ENCODE results near the gene RGS6. TPM values are rescaled to one million over a fixed set of nuclear protein-coding genes. Genes with fewer than 3 reads are reported as not detected.

Gene RGS6
- polyA plus RNA-seq, 3 donors, result not detected

GRCh38 chr14:72573725-72574417 is 641.6 kb downstream of the RGS6 start:
- intact Hi-C loops (cut with micrococcal nuclease), result no loop called here
- Histone ChIP-seq H3K36me3 (replicated peaks in 1 of 2; ENCODE audit: control insufficient read depth in 1 of 2, insufficient read depth in 2 of 2, low read length in 2 of 2) (no peaks in the 10 kb centered on the region), H3K27ac (ENCODE audit: low read depth in 1 of 2, low read length in 2 of 2) (no peak overlapping the region), H3K4me3 (replicated peaks in 1 of 3; ENCODE audit: low read depth in 2 of 3, low read length in 3 of 3) (no peak overlapping the region), H3K9me3 (replicated peaks in 1 of 2; ENCODE audit: control insufficient read depth in 1 of 2, insufficient read depth in 1 of 2, low read length in 2 of 2) (no peaks in the 10 kb centered on the region), H3K4me2 (replicated peaks; ENCODE audit: extremely low read depth, low read length, poor library complexity, severe bottlenecking) (no peak overlapping the region), H3K9ac (ENCODE audit: insufficient read depth, low read length, poor library complexity, severe bottlenecking) (no peak overlapping the region), H3K79me2 (ENCODE audit: insufficient read depth, low read length) (no peaks in the 10 kb centered on the region), H4K20me1 (ENCODE audit: insufficient read depth, low read length) (no peaks in the 10 kb centered on the region), H3K4me1 (ENCODE audit: control insufficient read depth in 1 of 2, insufficient read depth in 2 of 2, low read length in 2 of 2) (no peaks in the 10 kb centered on the region), H3K27me3 (ENCODE audit: control insufficient read depth in 2 of 2, insufficient read depth in 2 of 2, low read length in 2 of 2) (peaks cover 7 to 9% of the 10 kb centered on the region in 2 donors), H2AFZ (ENCODE audit: insufficient read depth, low read depth, low read length, poor library complexity, severe bottlenecking) (no peak overlapping the region)
- no peaks in the 10 kb centered on the region for H3K36me3 Mint-ChIP-seq
- no peaks in the 10 kb centered on the region for H3K9me3 Mint-ChIP-seq
- H3K27me3 Mint-ChIP-seq (ENCODE audit: low read depth in 3 of 3), result peaks cover 13 to 37% (median 26%) of the 10 kb centered on the region in 3 donors
- TF ChIP-seq, protein P1, sequence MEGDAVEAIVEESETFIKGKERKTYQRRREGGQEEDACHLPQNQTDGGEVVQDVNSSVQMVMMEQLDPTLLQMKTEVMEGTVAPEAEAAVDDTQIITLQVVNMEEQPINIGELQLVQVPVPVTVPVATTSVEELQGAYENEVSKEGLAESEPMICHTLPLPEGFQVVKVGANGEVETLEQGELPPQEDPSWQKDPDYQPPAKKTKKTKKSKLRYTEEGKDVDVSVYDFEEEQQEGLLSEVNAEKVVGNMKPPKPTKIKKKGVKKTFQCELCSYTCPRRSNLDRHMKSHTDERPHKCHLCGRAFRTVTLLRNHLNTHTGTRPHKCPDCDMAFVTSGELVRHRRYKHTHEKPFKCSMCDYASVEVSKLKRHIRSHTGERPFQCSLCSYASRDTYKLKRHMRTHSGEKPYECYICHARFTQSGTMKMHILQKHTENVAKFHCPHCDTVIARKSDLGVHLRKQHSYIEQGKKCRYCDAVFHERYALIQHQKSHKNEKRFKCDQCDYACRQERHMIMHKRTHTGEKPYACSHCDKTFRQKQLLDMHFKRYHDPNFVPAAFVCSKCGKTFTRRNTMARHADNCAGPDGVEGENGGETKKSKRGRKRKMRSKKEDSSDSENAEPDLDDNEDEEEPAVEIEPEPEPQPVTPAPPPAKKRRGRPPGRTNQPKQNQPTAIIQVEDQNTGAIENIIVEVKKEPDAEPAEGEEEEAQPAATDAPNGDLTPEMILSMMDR (IDR thresholded peaks at IDR 0.05), result no peak
- no peak overlapping the region for H3K4me3 Mint-ChIP-seq
- no peak overlapping the region for H3K27ac Mint-ChIP-seq
- 94% methylated on average over 6 of the region's 9 CpGs for WGBS (ENCODE audit: insufficient coverage)
- DNase-seq, result no peak
- H3K4me1 Mint-ChIP-seq, result no peaks in the 10 kb centered on the region

- no peak overlapping the region for H3K4me3 Mint-ChIP-seq
- no peak overlapping the region for H2AFZ ChIP-seq (ENCODE audit: insufficient read depth, low read depth, low read length, poor library complexity, severe bottlenecking)
- peaks cover 13 to 38% (median 26%) of the 10 kb centered on the region in 3 donors for H3K27me3 Mint-ChIP-seq (ENCODE audit: low read depth in 3 of 3)
- no peak for DNase-seq
- no peaks in the 10 kb centered on the region for H4K20me1 ChIP-seq (ENCODE audit: insufficient read depth, low read length)
- no peaks in the 10 kb centered on the region for H3K9me3 Mint-ChIP-seq
- H3K27ac Mint-ChIP-seq, result no peak overlapping the region
- H3K27ac ChIP-seq (ENCODE audit: low read depth in 1 of 2, low read length in 2 of 2), result no peak overlapping the region
- peaks cover 7 to 10% of the 10 kb centered on the region in 2 donors for H3K27me3 ChIP-seq (ENCODE audit: control insufficient read depth in 2 of 2, insufficient read depth in 2 of 2, low read length in 2 of 2)
- intact Hi-C loops (cut with micrococcal nuclease), result no loop called here
- WGBS (ENCODE audit: insufficient coverage), result 100% methylated on average over 1 of the region's 1 CpG
- no peak overlapping the region for H3K9ac ChIP-seq (ENCODE audit: insufficient read depth, low read length, poor library complexity, severe bottlenecking)
- no peaks in the 10 kb centered on the region for H3K4me1 Mint-ChIP-seq
- H3K36me3 ChIP-seq (replicated peaks in 1 of 2; ENCODE audit: control insufficient read depth in 1 of 2, insufficient read depth in 2 of 2, low read length in 2 of 2), result no peaks in the 10 kb centered on the region
- no peak overlapping the region for H3K4me3 ChIP-seq (replicated peaks in 1 of 3; ENCODE audit: low read depth in 2 of 3, low read length in 3 of 3)
- no peaks in the 10 kb centered on the region for H3K4me1 ChIP-seq (ENCODE audit: control insufficient read depth in 1 of 2, insufficient read depth in 2 of 2, low read length in 2 of 2)
- no peaks in the 10 kb centered on the region for H3K9me3 ChIP-seq (replicated peaks in 1 of 2; ENCODE audit: control insufficient read depth in 1 of 2, insufficient read depth in 1 of 2, low read length in 2 of 2)
- no peak overlapping the region for H3K4me2 ChIP-seq (replicated peaks; ENCODE audit: extremely low read depth, low read length, poor library complexity, severe bottlenecking)
- H3K79me2 ChIP-seq (ENCODE audit: insufficient read depth, low read length), result no peaks in the 10 kb centered on the region
- TF ChIP-seq, protein P1 (IDR thresholded peaks at IDR 0.05), result no peak
- no peaks in the 10 kb centered on the region for H3K36me3 Mint-ChIP-seq
Measured at GRCh38 chr14:72574715-72575114, 642.5 kb downstream of the RGS6 start.
